ENCODE data around the gene AZIN2.

Gene AZIN2

GRCh38 chr1:33152685-33153432 is 71.9 kb downstream of the AZIN2 start:
- Histone ChIP-seq H3K36me3 (peaks cover 1% of the 10 kb centered on the region), H3K4me1 (ENCODE audit: control insufficient read depth in 1 of 2, insufficient read depth in 1 of 2, low read depth in 1 of 2, low read length in 1 of 2) (no peaks in the 10 kb centered on the region), H3K4me3 (ENCODE audit: low read depth in 1 of 2, low read length in 1 of 2) (no peak overlapping the region), H3K27me3 (no peaks in the 10 kb centered on the region), H3K9me3 (no peaks in the 10 kb centered on the region), H3K27ac (no peak overlapping the region)
- no peak for TF ChIP-seq CTCF (IDR thresholded peaks at IDR 0.05)

GRCh38 chr1:33153650-33154049 is 72.7 kb downstream of the AZIN2 start:
- no peak overlapping the region for H3K27ac ChIP-seq
- TF ChIP-seq CTCF (IDR thresholded peaks at IDR 0.05), result no peak
- no peaks in the 10 kb centered on the region for H3K9me3 ChIP-seq
- no peaks in the 10 kb centered on the region for H3K27me3 ChIP-seq
- no peaks in the 10 kb centered on the region for H3K4me1 ChIP-seq (ENCODE audit: control insufficient read depth in 1 of 2, insufficient read depth in 1 of 2, low read depth in 1 of 2, low read length in 1 of 2)
- peaks cover 7% of the 10 kb centered on the region for H3K36me3 ChIP-seq
- no peak overlapping the region for H3K4me3 ChIP-seq (ENCODE audit: low read depth in 1 of 2, low read length in 1 of 2)

GRCh38 chr1:33155877-33156538 is 75.1 kb downstream of the AZIN2 start:
- no peak for TF ChIP-seq CTCF (IDR thresholded peaks at IDR 0.05)
- Histone ChIP-seq H3K4me1 (ENCODE audit: control insufficient read depth in 1 of 2, insufficient read depth in 1 of 2, low read depth in 1 of 2, low read length in 1 of 2) (no peaks in the 10 kb centered on the region), H3K4me3 (ENCODE audit: low read depth in 1 of 2, low read length in 1 of 2) (no peak overlapping the region), H3K9me3 (no peaks in the 10 kb centered on the region), H3K27ac (peak overlapping the region; percentile 15), H3K36me3 (peaks cover 7% of the 10 kb centered on the region), H3K27me3 (peaks cover 6% of the 10 kb centered on the region)

GRCh38 chr1:33157131-33157530 is 76.2 kb downstream of the AZIN2 start:
- no peak overlapping the region for H3K4me3 ChIP-seq (ENCODE audit: low read depth in 1 of 2, low read length in 1 of 2)
- no peak for TF ChIP-seq CTCF (IDR thresholded peaks at IDR 0.05)
- H3K9me3 ChIP-seq, result no peaks in the 10 kb centered on the region
- H3K4me1 ChIP-seq (ENCODE audit: control insufficient read depth in 1 of 2, insufficient read depth in 1 of 2, low read depth in 1 of 2, low read length in 1 of 2), result no peaks in the 10 kb centered on the region
- H3K36me3 ChIP-seq, result peaks cover 7% of the 10 kb centered on the region
- peaks cover 18% of the 10 kb centered on the region for H3K27me3 ChIP-seq
- no peak overlapping the region for H3K27ac ChIP-seq

- Histone ChIP-seq H3K27ac (no peak overlapping the region), H3K36me3 (peaks cover 7% of the 10 kb centered on the region), H3K4me1 (ENCODE audit: control insufficient read depth in 1 of 2, insufficient read depth in 1 of 2, low read depth in 1 of 2, low read length in 1 of 2) (no peaks in the 10 kb centered on the region), H3K27me3 (peaks cover 24% of the 10 kb centered on the region), H3K4me3 (ENCODE audit: low read depth in 1 of 2, low read length in 1 of 2) (no peak overlapping the region), H3K9me3 (no peaks in the 10 kb centered on the region)
- no peak for TF ChIP-seq CTCF (IDR thresholded peaks at IDR 0.05)
These were observed 77.4 kb downstream of the AZIN2 start for GRCh38 chr1:33158366-33158765.
